GM19043 (cell line): ENCODE measurements around the gene ALG9.

ENCODE experiments used
- ATAC-seq: cut with Tn5 transposase; IDR thresholded peaks from one replicate; pipeline ENCODE4 v1.9.1; 2021; ENCODE audit warnings: low read depth; ENCODE audit not compliant: unreplicated experiment

Gene ALG9

DNA sequence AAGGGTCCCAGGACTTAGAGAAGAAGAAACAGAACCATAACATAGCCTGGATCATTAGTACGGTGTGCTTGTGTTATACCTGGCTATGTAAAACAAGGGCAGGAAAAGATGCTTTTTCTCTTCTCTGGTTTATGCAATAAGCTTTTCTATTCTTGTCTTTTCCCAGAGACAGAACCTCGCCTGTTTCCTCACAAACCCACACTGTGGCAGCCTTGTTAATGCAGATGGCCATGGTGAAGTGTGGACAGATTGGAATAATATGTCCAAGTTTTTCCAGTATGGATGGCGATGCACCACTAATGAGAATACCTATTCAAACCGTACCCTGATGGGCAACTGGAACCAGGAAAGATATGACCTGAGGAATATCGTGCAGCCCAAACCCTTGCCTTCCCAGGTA, 10.8 kb upstream of the ALG9 start:
- no peak for ATAC-seq

- no peak for ATAC-seq
Observed at GRCh38 chr11:111879637-111879960, 8.2 kb upstream of the ALG9 start.

DNA sequence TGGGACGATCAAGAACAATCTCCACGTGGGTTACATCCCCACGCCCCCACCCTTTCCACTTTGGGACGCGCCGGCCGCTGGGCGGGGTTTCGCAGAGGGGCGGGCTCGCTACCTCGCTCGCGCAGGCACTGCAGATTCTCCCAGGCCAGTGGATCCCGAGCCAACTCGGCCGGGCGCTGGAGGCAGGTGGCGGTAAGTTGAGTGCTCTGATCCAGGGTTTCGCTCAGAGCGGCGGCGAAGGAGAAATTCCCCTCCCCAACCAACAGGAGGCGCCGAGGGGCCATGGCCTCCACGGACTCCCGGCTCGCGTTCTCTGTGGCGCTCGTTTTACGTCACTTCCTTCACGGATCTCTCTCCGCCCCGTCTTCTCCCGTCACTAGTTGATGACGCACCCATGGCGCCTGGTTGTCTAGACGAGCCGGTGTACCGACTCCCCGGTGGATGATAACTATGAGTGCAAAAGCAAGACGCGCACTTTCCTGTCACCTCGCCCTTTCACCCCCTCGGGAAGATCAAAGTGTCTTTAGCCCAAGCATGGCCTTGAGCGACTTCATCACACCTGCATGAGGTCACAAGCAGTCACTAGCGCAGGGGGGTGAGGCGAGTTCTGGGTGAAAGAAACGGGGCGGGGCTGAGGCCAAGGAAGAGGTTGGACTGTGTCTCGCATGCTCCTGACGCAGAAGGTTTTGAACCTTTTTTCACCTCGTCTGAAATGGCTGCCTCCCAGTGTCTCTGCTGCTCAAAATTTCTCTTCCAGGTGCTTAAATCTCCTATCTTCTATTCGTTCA, 7.7 kb upstream of the ALG9 start, which contains the start of the genes CFAP68 and FDXACB1:
CFAP68 (plus strand) TSS at position 693 of the 788 bp plus-strand sequence; CDS start at position 713, 20 bp downstream.
FDXACB1 (minus strand) TSS at position 317 of the 788 bp plus-strand sequence; CDS start at position 284, 33 bp downstream.
- peak; percentile 93 for ATAC-seq

GRCh38 chr11:111878385-111878848, 7.0 kb upstream of the ALG9 start:
- ATAC-seq = no peak

GRCh38 chr11:111871693-111872161, 346 bp upstream of the ALG9 start:
- ATAC-seq = no peak

GRCh38 chr11:111870522-111870885, 877 bp downstream of the ALG9 start:
- ATAC-seq = no peak

GRCh38 chr11:111870113-111870512, 1.3 kb downstream of the ALG9 start:
- ATAC-seq = no peak

DNA sequence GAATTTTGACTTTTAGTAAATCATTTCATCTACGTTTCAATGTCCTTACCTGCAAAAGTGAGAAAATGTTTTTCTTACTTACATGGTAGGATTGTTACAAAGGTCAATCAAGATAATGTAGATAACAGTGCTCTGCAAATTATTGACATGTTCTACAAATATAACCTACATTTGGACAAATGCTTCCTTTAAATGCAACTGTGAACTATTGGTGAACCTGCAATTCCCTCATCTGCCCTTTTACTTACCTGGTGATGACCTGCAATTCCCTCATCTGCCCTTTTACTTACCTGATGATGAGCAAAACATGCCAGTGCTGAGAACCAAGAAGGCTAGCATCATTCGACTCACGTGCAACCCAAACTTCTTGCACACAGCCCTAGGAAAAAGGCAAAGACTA, 11.1 kb downstream of the ALG9 start:
- no peak for ATAC-seq

GRCh38 chr11:111855506-111855905, 15.9 kb downstream of the ALG9 start:
- no peak for ATAC-seq

- no peak for ATAC-seq
Observed at GRCh38 chr11:111852103-111852502, 19.3 kb downstream of the ALG9 start.

GRCh38 chr11:111851636-111852035, 19.7 kb downstream of the ALG9 start:
- no peak for ATAC-seq

DNA sequence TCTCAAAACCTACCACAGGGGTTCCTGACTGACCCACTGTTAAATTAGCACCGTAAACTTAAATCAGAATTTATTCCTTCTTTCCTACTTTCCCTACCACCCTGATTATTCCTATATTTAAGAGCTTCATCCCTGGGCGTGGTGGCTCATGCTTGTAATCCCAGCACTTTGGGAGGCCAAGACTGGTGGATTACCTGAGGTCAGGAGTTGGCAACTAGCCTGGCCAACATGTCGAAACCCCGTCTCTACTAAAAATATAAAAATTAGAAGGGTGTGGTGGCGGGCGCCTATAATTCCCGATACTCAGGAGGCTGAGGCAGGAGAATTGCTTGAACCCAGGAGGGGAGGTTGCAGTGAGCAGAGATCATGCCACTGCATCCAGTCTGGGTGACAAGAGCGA, 20.3 kb downstream of the ALG9 start:
- ATAC-seq = no peak

- ATAC-seq = no peak
Observed at GRCh38 chr11:111849631-111850030, 21.8 kb downstream of the ALG9 start.

DNA sequence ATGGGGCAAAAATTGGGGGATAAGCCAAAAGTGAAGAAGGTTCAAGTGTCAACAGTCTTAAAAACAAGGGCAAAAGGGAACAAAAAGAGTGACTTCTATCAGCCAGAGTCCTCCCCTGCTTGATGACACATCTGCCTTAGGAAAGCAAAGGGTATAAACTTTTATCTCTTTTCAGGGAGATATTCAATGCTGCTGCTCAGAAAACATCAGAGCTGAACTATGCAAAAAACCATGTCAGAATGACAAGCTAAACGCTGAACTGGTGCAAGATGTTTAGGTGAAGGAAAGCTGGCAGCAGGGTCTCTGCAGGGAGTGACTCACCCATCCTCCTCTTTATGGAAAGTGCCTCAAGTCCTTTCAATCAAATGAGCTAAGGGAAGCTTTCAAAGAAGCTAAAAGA, 24.7 kb downstream of the ALG9 start:
- ATAC-seq = no peak

GRCh38 chr11:111846063-111846462, 25.3 kb downstream of the ALG9 start:
- ATAC-seq = no peak

- no peak for ATAC-seq
Observed at GRCh38 chr11:111845276-111846028, 25.9 kb downstream of the ALG9 start.

GRCh38 chr11:111843661-111844060, 27.7 kb downstream of the ALG9 start:
- ATAC-seq = no peak

DNA sequence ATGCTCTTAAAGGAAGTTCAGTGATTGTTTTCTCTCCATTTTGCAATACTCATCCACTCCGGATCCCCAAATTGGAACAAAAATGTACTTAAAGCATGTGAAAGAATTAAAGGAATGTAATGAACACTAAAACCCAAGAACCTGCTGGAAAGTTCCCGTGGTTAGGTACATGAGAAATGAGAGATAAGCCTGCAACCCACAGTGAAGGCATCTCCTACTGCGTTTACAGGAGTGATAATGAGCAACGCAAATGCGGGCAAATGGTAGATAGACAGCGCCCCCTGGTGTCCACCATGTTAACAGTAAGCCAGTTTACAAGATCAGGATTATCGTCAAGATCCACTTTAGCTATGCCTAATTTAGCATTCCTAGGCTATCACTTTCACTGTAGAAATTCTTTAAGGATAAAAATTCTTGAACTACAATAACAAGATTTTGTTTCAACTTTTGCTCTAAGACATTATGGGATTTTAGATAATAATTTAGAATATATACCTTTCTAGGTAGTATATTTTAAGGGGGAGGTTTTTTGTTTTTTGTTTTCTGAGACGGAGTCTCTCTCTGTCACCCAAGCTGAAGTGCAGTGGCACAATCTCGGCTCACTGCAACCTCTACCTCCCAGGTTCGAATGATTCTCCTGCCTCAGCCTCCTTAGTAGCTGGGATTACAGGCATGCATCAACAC, 29.9 kb downstream of the ALG9 start:
- no peak for ATAC-seq

DNA sequence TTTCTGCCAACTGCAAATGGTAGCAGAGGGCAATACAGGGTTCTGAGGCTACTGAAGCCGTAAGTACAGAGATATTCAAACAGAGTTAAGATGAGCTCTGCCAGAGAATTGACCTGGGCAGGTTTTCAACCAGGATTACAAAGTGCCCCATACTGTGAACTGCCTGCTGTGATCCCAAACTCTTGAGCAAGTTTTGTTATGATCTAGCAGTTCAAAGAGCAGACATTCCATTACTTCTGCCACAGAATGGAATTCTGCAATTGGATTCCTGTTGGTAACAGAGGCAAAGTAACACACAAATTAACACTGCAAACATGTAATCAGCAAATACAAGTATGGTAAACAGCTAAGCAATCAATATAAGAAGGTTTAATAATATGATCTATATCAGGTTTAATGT, 31.2 kb downstream of the ALG9 start:
- no peak for ATAC-seq

DNA sequence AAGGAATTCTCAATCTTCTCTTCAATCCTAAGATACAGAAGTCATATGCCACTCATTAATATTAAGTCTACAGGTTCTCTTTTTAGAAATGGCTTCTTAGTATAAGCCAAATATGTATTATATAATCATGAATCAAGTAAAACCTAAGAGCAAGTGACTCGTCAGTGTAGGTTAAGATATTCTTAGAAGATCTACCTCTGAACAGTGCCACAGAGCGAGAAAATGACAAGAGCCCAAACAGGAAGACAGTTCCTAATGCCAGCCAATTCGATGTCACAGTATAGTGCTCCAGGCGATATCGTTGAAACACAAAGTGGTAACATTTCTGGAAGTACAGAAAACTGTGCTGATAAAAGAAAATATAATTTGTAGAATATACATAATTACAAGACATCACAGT, 33.3 kb downstream of the ALG9 start:
- ATAC-seq = no peak

- no peak for ATAC-seq
Observed at GRCh38 chr11:111837366-111837891, 34.0 kb downstream of the ALG9 start.
